ENCODE measurements around the gene POLDIP3.
"Not testable (repeated sequence)": the region's sequence is repeated elsewhere in the genome, so short reads cannot be mapped to it uniquely, and the experiment has no call there.

POLDIP3 gene

GRCh38 chr22:42549331-42550060 lies 65.2 kb downstream of the POLDIP3 start:
- DNase-seq: no peak

- no peak for DNase-seq
Observed at GRCh38 chr22:42548597-42549330, 65.9 kb downstream of the POLDIP3 start.

GRCh38 chr22:42548126-42548525 lies 66.6 kb downstream of the POLDIP3 start:
- not testable (repeated sequence) for DNase-seq

- no peak for DNase-seq
Observed at GRCh38 chr22:42547562-42547961, 67.1 kb downstream of the POLDIP3 start.

- no peak for DNase-seq
Observed at GRCh38 chr22:42544686-42545085, 70.0 kb downstream of the POLDIP3 start.

GRCh38 chr22:42539236-42539771 lies 75.4 kb downstream of the POLDIP3 start:
- not testable (repeated sequence) for DNase-seq

- not testable (repeated sequence) for DNase-seq
Observed at GRCh38 chr22:42537199-42537831, 77.4 kb downstream of the POLDIP3 start.

- DNase-seq: not testable (repeated sequence)
Observed at GRCh38 chr22:42536634-42537033, 78.0 kb downstream of the POLDIP3 start.

- no peak for DNase-seq
Observed at GRCh38 chr22:42536166-42536565, 78.5 kb downstream of the POLDIP3 start.

- not testable (repeated sequence) for DNase-seq
Observed at GRCh38 chr22:42535082-42535731, 79.5 kb downstream of the POLDIP3 start.
